HepG2 (cell line): Measurements from ENCODE around the gene RMI2. TPM values are rescaled to one million over a fixed set of nuclear protein-coding genes. Genes with fewer than 3 reads are reported as not detected.
A peak's percentile ranks its signal among the peaks of the same experiment; 100 is the strongest.

Source experiments
- ATAC-seq: fragments of 200-7000 bp; cut with Tn5 transposase; 3 replicates; pipeline ENCODE4 v1.9.1; 2020; ENCODE audit warnings: mild to moderate bottlenecking, moderate library complexity
- BruUV-seq: library from RNA; stranded (reverse); fragments of 400-500 nt; replicated peaks from 2 replicates; lab custom pipeline; 2021; lab: Mats Ljungman, UMichigan
- CTCF ChIA-PET: fragments of 300-600 bp; formaldehyde crosslinking; extraction: SDS; loops from one replicate; lab custom pipeline; 2021; ENCODE audit warnings: low total read pairs, inconsistent platforms, low intra/inter-chr PET ratio; lab: Yijun Ruan, JAX
- POLR2A ChIA-PET: fragments of 350-600 bp; sonication (Branson Sonifier 250); formaldehyde crosslinking; loops from one replicate; lab custom pipeline; 2020; ENCODE audit warnings: antibody characterized with exemption, inconsistent platforms; lab: Yijun Ruan, JAX
- DNase-seq: peaks from one replicate; pipeline ENCODE4 v3.0.0-alpha.2; 2015; ENCODE audit warnings: low spot score
- FAIRE-seq: peaks from 3 replicates; lab custom pipeline; 2011; peaks lifted over from hg19 to GRCh38; lab: Jason Lieb, UNC
- H2AFZ ChIP-seq: one replicate; pipeline ENCODE4 v1.6.1; 2011; ENCODE audit warnings: low read length, inconsistent platforms
- H3K27ac ChIP-seq: fragments of 300-600 bp; 3 replicates; pipeline ENCODE4 v1.8.0; 2011; ENCODE audit warnings: mixed run types, mild to moderate bottlenecking, mixed read lengths, low read length, inconsistent platforms; ENCODE audit not compliant: insufficient read depth; ENCODE audit errors: extremely low read length
- H3K27me3 ChIP-seq, 2 experiments: fragments of 200-600 bp in 1 of 2; 2 replicates in 1 of 2; 3 replicates in 1 of 2; pipeline versions ENCODE4 v1.6.0 to v1.8.0; 2011; ENCODE audit warnings: low read length in 2 of 2, mild to moderate bottlenecking in 2 of 2, moderate library complexity in 2 of 2, inconsistent platforms in 1 of 2; ENCODE audit not compliant: insufficient read depth in 2 of 2, control insufficient read depth in 1 of 2
- H3K36me3 ChIP-seq, 2 experiments: fragments of 200-600 bp in 1 of 2; replicated peaks in 1 of 2; 2 replicates in 1 of 2; 3 replicates in 1 of 2; pipeline versions ENCODE4 v1.5.1 to v1.8.0; 2011; ENCODE audit warnings: low read length in 2 of 2, inconsistent platforms in 1 of 2; ENCODE audit not compliant: insufficient read depth in 2 of 2, control insufficient read depth in 1 of 2
- H3K4me1 ChIP-seq: 2 replicates; pipeline ENCODE4 v1.5.1; 2012; ENCODE audit warnings: low read length, inconsistent platforms; ENCODE audit not compliant: insufficient read depth
- H3K4me2 ChIP-seq: 2 replicates; pipeline ENCODE4 v1.6.0; 2011; ENCODE audit warnings: low read depth, low read length, inconsistent platforms
- H3K4me3 ChIP-seq, 3 experiments: fragments of 200-600 bp in 1 of 3; sonication (generic), shearing (Covaris generic) in 1 of 3; replicated peaks in 1 of 3; 2 replicates each; pipeline ENCODE4 v1.5.1; 2011 to 2016; ENCODE audit warnings: low read length in 3 of 3, inconsistent platforms in 2 of 3, low read depth in 2 of 3, mild to moderate bottlenecking in 2 of 3, control low read depth in 1 of 3, mixed read lengths in 1 of 3; ENCODE audit not compliant: insufficient read depth in 1 of 3
- H3K79me2 ChIP-seq: one replicate; pipeline ENCODE4 v1.6.1; 2011; ENCODE audit warnings: low read length, inconsistent platforms; ENCODE audit not compliant: insufficient read depth
- H3K9ac ChIP-seq: 2 replicates; pipeline ENCODE4 v1.6.0; 2011; ENCODE audit warnings: mild to moderate bottlenecking, low read depth, low read length, inconsistent platforms; ENCODE audit not compliant: insufficient read depth
- H3K9me3 ChIP-seq: 2 replicates; pipeline ENCODE4 v1.5.1; 2012; ENCODE audit warnings: mild to moderate bottlenecking, low read length
- H4K20me1 ChIP-seq: 2 replicates; pipeline ENCODE4 v1.6.0; 2011; ENCODE audit warnings: inconsistent platforms, mild to moderate bottlenecking, low read length, moderate library complexity; ENCODE audit not compliant: insufficient read depth
- TBL1XR1 ChIP-seq: fragments of 150-350 bp; IDR thresholded peaks from 2 replicates; pipeline ENCODE4 v1.6.1; 2014; ENCODE audit warnings: borderline replicate concordance, low read length; ENCODE audit not compliant: partially characterized antibody
- WGBS: methylation state at CpG from one replicate; pipeline ENCODE4 v1.1.6; 2017; ENCODE audit warnings: low lambda C conversion rate; 5-methylcytosine and 5-hydroxymethylcytosine counted together
- in situ Hi-C: cut with HindIII; loops from 2 replicates; pipeline ENCODE4 v1.10.0; 2017; ENCODE audit warnings: low pct_unique_long_range_greater_than_20kb; ENCODE audit not compliant: extremely low pct_ligation_motif_present
- intact Hi-C: fragments of 100-400 bp; cut with micrococcal nuclease; formaldehyde crosslinking; loops from one replicate; pipeline ENCODE4 v1.10.0; 2022; ENCODE audit not compliant: unreplicated experiment
- polyA plus RNA-seq, 8 experiments: library from polyadenylated mRNA; depleted of rRNA in 3 of 8; stranded (reverse) in 7 of 8; unstranded in 1 of 8; fragments of >200 nt; fragmentation: Illumina TruSeq in 4 of 8; extraction: Trizol in 4 of 8; gene quantifications; 2 replicates each; pipeline versions ENCODE4 v1.2.1 to v1.2.3, GENCODE V29; 2011 to 2016; ENCODE audit warnings: low read depth in 4 of 8, missing spikeins in 1 of 8, mixed read lengths in 1 of 8; ENCODE audit not compliant: insufficient read depth in 1 of 8
- total RNA-seq, 5 experiments: library from RNA; depleted of rRNA; stranded (reverse); fragments of >200 nt; fragmentation: Illumina TruSeq; extraction: Trizol; gene quantifications; 2 replicates each; pipeline ENCODE4 v1.2.3, GENCODE V29; 2016; ENCODE audit warnings: low read depth in 1 of 5
- TF ChIP-seq, protein P1 (sequence below): sonication (generic); formaldehyde crosslinking; IDR thresholded peaks from 2 replicates; pipeline ENCODE4 v1.4.0; 2020; ENCODE audit warnings: missing genetic modification reagents, mild to moderate bottlenecking, borderline replicate concordance
- TF ChIP-seq, protein P2 (sequence below): sonication (generic); formaldehyde crosslinking; IDR thresholded peaks from 2 replicates; pipeline ENCODE4 v1.5.0; 2020; ENCODE audit warnings: mild to moderate bottlenecking, missing genetic modification reagents

The RMI2 gene
- total and polyA plus RNA-seq, 2 of the 13 experiments (the other 11 are each of a cell fraction or from before 2014, with no cell fraction given) = 24.5 to 55.7 TPM

DNA sequence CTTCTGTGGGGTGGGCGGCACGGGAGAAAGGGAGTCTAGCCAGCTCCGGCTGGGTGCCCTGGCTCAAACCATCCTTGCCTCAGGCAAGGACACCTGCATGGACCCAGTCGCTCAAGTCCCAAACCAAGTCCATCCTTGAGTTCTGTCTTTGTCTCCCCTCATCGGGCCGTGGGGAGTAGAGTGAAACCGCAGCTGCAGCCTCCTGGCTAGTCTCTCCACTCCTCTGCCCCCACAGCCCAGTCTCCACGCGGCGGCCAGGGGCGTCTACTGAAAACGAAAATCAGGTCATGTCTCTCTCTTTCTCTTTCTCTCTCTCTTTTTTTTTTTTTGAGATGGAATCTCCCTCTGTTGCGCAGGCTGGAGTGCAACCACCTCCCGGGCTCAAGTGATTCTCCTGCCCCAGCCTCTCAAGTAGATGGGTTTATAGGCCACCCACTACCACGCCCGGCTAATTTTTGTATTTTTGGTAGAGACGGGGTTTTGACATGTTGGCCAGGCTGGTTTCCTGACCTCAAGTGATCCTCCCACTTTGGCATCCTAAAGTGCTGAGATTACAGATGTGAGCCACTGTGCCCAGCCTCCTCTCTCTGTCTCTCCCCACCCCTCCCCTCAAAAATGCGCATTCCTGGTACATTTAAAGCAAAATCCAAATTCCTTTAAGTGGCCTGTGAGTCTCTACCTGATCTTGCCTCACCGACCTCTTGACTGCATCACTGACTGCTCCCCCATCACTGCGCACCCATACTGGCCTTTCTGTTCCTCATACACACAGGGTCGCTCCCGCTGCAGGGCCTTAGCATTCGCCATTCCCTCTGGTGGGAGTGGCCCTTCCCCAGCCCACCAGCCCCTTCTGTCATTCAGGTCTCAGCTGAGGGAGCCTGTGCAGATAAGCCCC, 17.7 kb upstream of the RMI2 start:
- Histone ChIP-seq H3K9me3 (no peaks in the 10 kb centered on the region), H3K9ac (no peak overlapping the region), H3K27ac (no peak overlapping the region), H3K4me2 (no peak overlapping the region), H3K4me1 (peaks cover 56% of the 10 kb centered on the region), H3K36me3 (no peaks in the 10 kb centered on the region), H2AFZ (no peak overlapping the region), H3K4me3 (no peak overlapping the region), H4K20me1 (no peaks in the 10 kb centered on the region), H3K27me3 (no peaks in the 10 kb centered on the region), H3K79me2 (no peaks in the 10 kb centered on the region)
- DNase-seq = no peak
- POLR2A ChIA-PET = interaction anchor here (1.4 to 2.7 kb wide), 2 partner anchors 72 kb away, joined by 4 to 9 read pairs; partner anchors contain the start of gene SOCS1
- in situ Hi-C loops = no loop called here
- TF ChIP-seq, protein P1, sequence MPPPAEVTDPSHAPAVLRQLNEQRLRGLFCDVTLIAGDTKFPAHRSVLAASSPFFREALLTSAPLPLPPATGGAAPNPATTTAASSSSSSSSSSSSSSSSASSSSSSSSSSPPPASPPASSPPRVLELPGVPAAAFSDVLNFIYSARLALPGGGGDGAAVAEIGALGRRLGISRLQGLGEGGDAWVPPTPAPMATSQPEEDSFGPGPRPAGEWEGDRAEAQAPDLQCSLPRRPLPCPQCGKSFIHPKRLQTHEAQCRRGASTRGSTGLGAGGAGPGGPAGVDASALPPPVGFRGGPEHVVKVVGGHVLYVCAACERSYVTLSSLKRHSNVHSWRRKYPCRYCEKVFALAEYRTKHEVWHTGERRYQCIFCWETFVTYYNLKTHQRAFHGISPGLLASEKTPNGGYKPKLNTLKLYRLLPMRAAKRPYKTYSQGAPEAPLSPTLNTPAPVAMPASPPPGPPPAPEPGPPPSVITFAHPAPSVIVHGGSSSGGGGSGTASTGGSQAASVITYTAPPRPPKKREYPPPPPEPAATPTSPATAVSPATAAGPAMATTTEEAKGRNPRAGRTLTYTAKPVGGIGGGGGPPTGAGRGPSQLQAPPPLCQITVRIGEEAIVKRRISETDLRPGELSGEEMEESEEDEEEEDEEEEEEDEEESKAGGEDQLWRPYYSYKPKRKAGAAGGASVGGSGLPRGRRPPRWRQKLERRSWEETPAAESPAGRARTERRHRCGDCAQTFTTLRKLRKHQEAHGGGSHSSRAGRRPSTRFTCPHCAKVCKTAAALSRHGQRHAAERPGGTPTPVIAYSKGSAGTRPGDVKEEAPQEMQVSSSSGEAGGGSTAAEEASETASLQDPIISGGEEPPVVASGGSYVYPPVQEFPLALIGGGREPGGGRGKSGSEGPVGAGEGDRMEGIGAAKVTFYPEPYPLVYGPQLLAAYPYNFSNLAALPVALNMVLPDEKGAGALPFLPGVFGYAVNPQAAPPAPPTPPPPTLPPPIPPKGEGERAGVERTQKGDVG (CRISPR knock-in tag) = 0 out of 2 replicates have a peak, but pooled peaks have one; percentile 11
- TF ChIP-seq, protein P2, sequence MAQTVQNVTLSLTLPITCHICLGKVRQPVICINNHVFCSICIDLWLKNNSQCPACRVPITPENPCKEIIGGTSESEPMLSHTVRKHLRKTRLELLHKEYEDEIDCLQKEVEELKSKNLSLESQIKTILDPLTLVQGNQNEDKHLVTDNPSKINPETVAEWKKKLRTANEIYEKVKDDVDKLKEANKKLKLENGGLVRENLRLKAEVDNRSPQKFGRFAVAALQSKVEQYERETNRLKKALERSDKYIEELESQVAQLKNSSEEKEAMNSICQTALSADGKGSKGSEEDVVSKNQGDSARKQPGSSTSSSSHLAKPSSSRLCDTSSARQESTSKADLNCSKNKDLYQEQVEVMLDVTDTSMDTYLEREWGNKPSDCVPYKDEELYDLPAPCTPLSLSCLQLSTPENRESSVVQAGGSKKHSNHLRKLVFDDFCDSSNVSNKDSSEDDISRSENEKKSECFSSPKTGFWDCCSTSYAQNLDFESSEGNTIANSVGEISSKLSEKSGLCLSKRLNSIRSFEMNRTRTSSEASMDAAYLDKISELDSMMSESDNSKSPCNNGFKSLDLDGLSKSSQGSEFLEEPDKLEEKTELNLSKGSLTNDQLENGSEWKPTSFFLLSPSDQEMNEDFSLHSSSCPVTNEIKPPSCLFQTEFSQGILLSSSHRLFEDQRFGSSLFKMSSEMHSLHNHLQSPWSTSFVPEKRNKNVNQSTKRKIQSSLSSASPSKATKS (CRISPR knock-in tag) = 0 out of 2 replicates have a peak, but pooled peaks have one; percentile 74
- TF ChIP-seq TBL1XR1 = no peak
- CTCF ChIA-PET = no interaction called here
- intact Hi-C loops = no loop called here
- no peak for FAIRE-seq
- 81% methylated on average over 23 of the region's 23 CpGs for WGBS
- no peak; the same call in 1 of the 3 replicates for ATAC-seq
- no TSS peak for BruUV-seq
